ENCODE data around the gene PYGO2. TPM values are rescaled to one million over a fixed set of nuclear protein-coding genes. Genes with fewer than 3 reads are reported as not detected.

PYGO2 gene
- 5.3 and 5.4 TPM in 2 replicates for total RNA-seq

GRCh38 chr1:154961207-154962155 is at the start of gene PYGO2:
TSS of gene PYGO2 (minus strand) at chr1:154961782. CDS start at chr1:154961576, 206 bp downstream.

GRCh38 chr1:155002464-155003226 is 41.1 kb upstream of the PYGO2 start, which contains the start of gene ZBTB7B:
TSS of gene ZBTB7B (plus strand) at chr1:155002802. CDS start at chr1:155014661, 11,859 bp downstream.

GRCh38 chr1:154993572-154994268 is 32.1 kb upstream of the PYGO2 start, which contains the start of gene LENEP:
TSS of gene LENEP (plus strand) at chr1:154993586. CDS start at chr1:154993608, 22 bp downstream.

GRCh38 chr1:154982897-154983648 is 21.5 kb upstream of the PYGO2 start, which contains the start of gene FLAD1:
TSS of gene FLAD1 (plus strand) at chr1:154983344. CDS start at chr1:154983695, 351 bp downstream.

GRCh38 chr1:154974102-154974807 is 12.7 kb upstream of the PYGO2 start, which contains the start of gene CKS1B:
TSS of gene CKS1B (plus strand) at chr1:154974681. CDS start at chr1:154974746, 65 bp downstream.

GRCh38 chr1:154970631-154971340 is 9.2 kb upstream of the PYGO2 start, which contains the start of gene SHC1:
TSS of gene SHC1 (minus strand) at chr1:154970747. CDS start at chr1:154970526, 221 bp downstream.

GRCh38 chr1:154955718-154956543 is 5.7 kb downstream of the PYGO2 start, which contains the start of gene PBXIP1:
TSS of gene PBXIP1 (minus strand) at chr1:154956099. CDS start at chr1:154953721, 2,378 bp downstream.

GRCh38 chr1:154936555-154937084 is 25.0 kb downstream of the PYGO2 start, which contains the start of gene PMVK:
TSS of gene PMVK (minus strand) at chr1:154936719. CDS start at chr1:154936685, 34 bp downstream.

Other genes starting within 250 kb of the PYGO2 start
- 0.87 and 1.3 TPM in 2 replicates for gene KCNN3, start 91.5 kb downstream of the PYGO2 start, total RNA-seq
- gene PMVK, start 25.1 kb downstream of the PYGO2 start, total RNA-seq, result 9.2 and 11.3 TPM in 2 replicates
- 109 and 117 TPM in 2 replicates for gene PBXIP1, start 5.7 kb downstream of the PYGO2 start, total RNA-seq
- 253 and 300 TPM in 2 replicates for gene SHC1, start 9.0 kb upstream of the PYGO2 start, total RNA-seq
- 29.0 and 31.8 TPM in 2 replicates for gene CKS1B, start 12.9 kb upstream of the PYGO2 start, total RNA-seq
- 16.7 and 18.6 TPM in 2 replicates for gene FLAD1, start 21.6 kb upstream of the PYGO2 start, total RNA-seq
- 0.43 TPM in 1 of 2 replicates, not detected in the other for gene LENEP, start 31.8 kb upstream of the PYGO2 start, total RNA-seq
- gene ZBTB7B, start 41.0 kb upstream of the PYGO2 start, total RNA-seq, result 7.0 and 9.8 TPM in 2 replicates
- 0.09 and 0.11 TPM in 2 replicates for gene DCST2, start 72.0 kb upstream of the PYGO2 start, total RNA-seq
- not detected in 2 replicates for gene DCST1, start 72.0 kb upstream of the PYGO2 start, total RNA-seq
- gene ADAM15, start 89.5 kb upstream of the PYGO2 start, total RNA-seq, result 97.1 and 129 TPM in 2 replicates
- gene EFNA4, start 102.0 kb upstream of the PYGO2 start, total RNA-seq, result 13.7 and 15.3 TPM in 2 replicates
- gene EFNA3, start 117.1 kb upstream of the PYGO2 start, total RNA-seq, result 1.4 and 2.1 TPM in 2 replicates
- 172 and 255 TPM in 2 replicates for gene EFNA1, start 166.1 kb upstream of the PYGO2 start, total RNA-seq
- 56.8 and 66.1 TPM in 2 replicates for gene SLC50A1, start 174.1 kb upstream of the PYGO2 start, total RNA-seq
- 28.5 and 38.7 TPM in 2 replicates for gene DPM3, start 178.7 kb upstream of the PYGO2 start, total RNA-seq
- gene KRTCAP2, start 211.5 kb upstream of the PYGO2 start, total RNA-seq, result 139 and 143 TPM in 2 replicates
- 1.1 and 1.3 TPM in 2 replicates for gene TRIM46, start 212.1 kb upstream of the PYGO2 start, total RNA-seq
- gene THBS3, start 246.1 kb upstream of the PYGO2 start, total RNA-seq, result 12.6 and 13.2 TPM in 2 replicates
- 23.5 and 34.1 TPM in 2 replicates for gene MTX1, start 246.9 kb upstream of the PYGO2 start, total RNA-seq